ENCODE results near the gene CDC20B.
A peak's percentile ranks its signal among the peaks of the same experiment; 100 is the strongest.

The CDC20B gene

GRCh38 chr5:55176176-55176818 lies 3.3 kb upstream of the CDC20B start:
- TF ChIP-seq CTCF (IDR thresholded peaks at IDR 0.05; ENCODE audit: low read depth, low read length, missing control alignments), result no peak
- no peak for DNase-seq (ENCODE audit: low read depth)
- H3K4me3 ChIP-seq (ENCODE audit: low read depth, low read length), result no peak overlapping the region

GRCh38 chr5:55175781-55176175 lies 2.8 kb upstream of the CDC20B start:
- DNase-seq (ENCODE audit: low read depth), result no peak
- no peak for TF ChIP-seq CTCF (IDR thresholded peaks at IDR 0.05; ENCODE audit: low read depth, low read length, missing control alignments)
- no peak overlapping the region for H3K4me3 ChIP-seq (ENCODE audit: low read depth, low read length)

GRCh38 chr5:55173687-55174230 lies 782 bp upstream of the CDC20B start:
- DNase-seq (ENCODE audit: low read depth), result no peak
- H3K4me3 ChIP-seq (ENCODE audit: low read depth, low read length), result peak overlapping the region; percentile 56
- no peak for TF ChIP-seq CTCF (IDR thresholded peaks at IDR 0.05; ENCODE audit: low read depth, low read length, missing control alignments)

GRCh38 chr5:55172051-55172899 lies 702 bp downstream of the CDC20B start:
- peak; percentile 63 for TF ChIP-seq CTCF (IDR thresholded peaks at IDR 0.05; ENCODE audit: low read depth, low read length, missing control alignments)
- DNase-seq (ENCODE audit: low read depth), result peak; percentile 55
- H3K4me3 ChIP-seq (ENCODE audit: low read depth, low read length), result peak overlapping the region; percentile 57; the same call in 1 of the 2 replicates

- no peak for DNase-seq (ENCODE audit: low read depth)
- no peak overlapping the region for H3K4me3 ChIP-seq (ENCODE audit: low read depth, low read length)
- no peak for TF ChIP-seq CTCF (IDR thresholded peaks at IDR 0.05; ENCODE audit: low read depth, low read length, missing control alignments)
Measured at GRCh38 chr5:55171471-55171870, 1.5 kb downstream of the CDC20B start.

- no peak for TF ChIP-seq CTCF (IDR thresholded peaks at IDR 0.05; ENCODE audit: low read depth, low read length, missing control alignments)
- no peak overlapping the region for H3K4me3 ChIP-seq (ENCODE audit: low read depth, low read length)
- no peak for DNase-seq (ENCODE audit: low read depth)
Measured at GRCh38 chr5:55162666-55163065, 10.3 kb downstream of the CDC20B start.

Data from GM12864 (cell line).